CD8-positive, alpha-beta memory T cell (primary cell): ENCODE results near the gene GPR85. TPM values are rescaled to one million over a fixed set of nuclear protein-coding genes. Genes with fewer than 3 reads are reported as not detected.

Experiments used
- CTCF ChIA-PET: fragments of 350-600 bp; sonication (Branson Sonifier 250); formaldehyde crosslinking; loops from one replicate; lab custom pipeline; 2021; ENCODE audit warnings: antibody characterized with exemption; lab: Charles Lee
- POLR2A ChIA-PET: fragments of 350-600 bp; sonication (Branson Sonifier 250); formaldehyde crosslinking; loops from one replicate; lab custom pipeline; 2021; ENCODE audit warnings: antibody characterized with exemption; lab: Charles Lee
- DNase-seq, 5 donors: peaks; one replicate each; pipeline versions ENCODE4 v3.0.0 to v3.0.0-alpha.2; 2020 to 2022; ENCODE audit warnings: mixed read lengths in 1 of 5
- H3K27ac ChIP-seq: one replicate; pipeline ENCODE4 v1.7.0; 2013; ENCODE audit warnings: low read depth, mild to moderate bottlenecking, low read length, moderate library complexity
- H3K27me3 ChIP-seq: 2 replicates; pipeline ENCODE4 v1.7.0; 2013; ENCODE audit warnings: low read length, mild to moderate bottlenecking; ENCODE audit not compliant: insufficient read depth, poor library complexity, severe bottlenecking
- H3K36me3 ChIP-seq: 2 replicates; pipeline ENCODE4 v1.7.0; 2013; ENCODE audit warnings: mild to moderate bottlenecking, low read length, moderate library complexity; ENCODE audit not compliant: insufficient read depth
- H3K4me1 ChIP-seq: 2 replicates; pipeline ENCODE4 v1.7.0; 2013; ENCODE audit warnings: mild to moderate bottlenecking, low read length, moderate library complexity; ENCODE audit not compliant: insufficient read depth
- H3K4me3 ChIP-seq: 2 replicates; pipeline ENCODE4 v1.7.0; 2013; ENCODE audit warnings: mild to moderate bottlenecking, low read length
- H3K9me3 ChIP-seq: 2 replicates; pipeline ENCODE4 v1.7.0; 2013; ENCODE audit warnings: mild to moderate bottlenecking, low read length
- H3K27ac Mint-ChIP-seq, 8 donors: one replicate each; pipeline ENCODE4 v1.8.0; 2020 to 2021; ENCODE audit warnings: mixed read lengths in 8 of 8, mild to moderate bottlenecking in 6 of 8, inconsistent platforms in 3 of 8, moderate library complexity in 3 of 8
- H3K27me3 Mint-ChIP-seq, 2 donors: one replicate each; pipeline ENCODE4 v1.8.0; 2020 to 2021; ENCODE audit warnings: mixed read lengths in 2 of 2, mild to moderate bottlenecking in 1 of 2, moderate library complexity in 1 of 2
- H3K36me3 Mint-ChIP-seq, 3 donors: one replicate each; pipeline ENCODE4 v1.8.0; 2020 to 2021; ENCODE audit warnings: mixed read lengths in 3 of 3, inconsistent platforms in 1 of 3, mild to moderate bottlenecking in 1 of 3
- H3K4me1 Mint-ChIP-seq, 3 donors: one replicate each; pipeline ENCODE4 v1.8.0; 2020 to 2021; ENCODE audit warnings: mixed read lengths in 3 of 3, inconsistent platforms in 1 of 3, mild to moderate bottlenecking in 1 of 3
- H3K4me3 Mint-ChIP-seq, 7 donors: one replicate each; pipeline ENCODE4 v1.8.0; 2020 to 2021; ENCODE audit warnings: mixed read lengths in 7 of 7, mild to moderate bottlenecking in 6 of 7, moderate library complexity in 4 of 7, inconsistent platforms in 2 of 7
- H3K9me3 Mint-ChIP-seq, 5 donors: one replicate each; pipeline ENCODE4 v1.8.0; 2020 to 2022; ENCODE audit warnings: mixed read lengths in 5 of 5, mild to moderate bottlenecking in 3 of 5, moderate library complexity in 2 of 5, inconsistent platforms in 1 of 5
- polyA plus RNA-seq: library from polyadenylated mRNA; unstranded; fragments of 300-500 nt; fragmentation: Illumina TruSeq; gene quantifications from one replicate; pipeline ENCODE4 v1.2.3, GENCODE V29; 2021
- total RNA-seq, 2 experiments: library from RNA; stranded (reverse); gene quantifications; one replicate each; pipeline ENCODE4 v1.2.3, GENCODE V29; 2021

Gene GPR85
- total and polyA plus RNA-seq, 3 experiments from 2014 or later: not detected

DNA sequence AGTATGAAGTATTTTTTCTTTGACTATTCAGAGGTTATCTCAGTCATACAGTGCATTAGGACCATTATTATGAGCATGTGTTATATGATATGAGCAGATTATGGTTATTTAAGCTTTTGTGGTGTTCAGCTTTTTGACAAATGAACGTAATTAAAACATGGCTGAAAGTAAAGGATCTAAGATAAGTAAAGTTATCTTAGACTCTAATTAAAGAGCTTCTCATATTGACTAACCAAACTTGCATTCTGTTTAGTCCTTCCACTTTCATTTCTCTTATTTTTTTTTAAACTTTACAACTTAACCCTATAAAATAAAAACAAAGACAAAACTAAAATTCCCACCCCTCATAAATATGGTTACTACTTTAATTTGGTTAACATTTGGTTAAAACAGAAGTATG is 6.9 kb upstream of the GPR85 start:
- POLR2A ChIA-PET: no interaction called here
- Mint-ChIP-seq H3K27me3 (peaks cover 0 to 37% of the 10 kb centered on the region in 2 donors), H3K4me3 (no peak overlapping the region)

DNA sequence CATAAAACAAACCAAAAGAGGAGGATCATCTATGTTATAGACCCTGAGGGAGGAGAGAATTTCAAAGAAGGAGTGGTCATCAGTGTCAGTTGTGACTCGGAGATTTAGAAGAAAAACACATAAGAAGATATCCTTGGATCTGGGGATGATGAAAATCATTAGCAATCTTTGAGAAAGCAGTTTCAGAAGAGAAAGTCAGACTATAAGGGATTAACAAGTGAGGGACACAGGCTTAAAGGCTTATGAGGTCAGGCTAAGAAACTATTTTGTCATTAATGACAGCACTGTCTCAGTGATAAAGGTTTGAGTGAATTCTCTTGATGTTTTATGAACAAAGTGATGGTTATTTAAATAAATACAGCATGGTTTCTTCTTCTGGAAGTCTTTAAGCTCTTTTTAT is 6.1 kb upstream of the GPR85 start:
- Histone ChIP-seq H3K27ac (no peak overlapping the region), H3K4me1 (no peaks in the 10 kb centered on the region), H3K27me3 (no peaks in the 10 kb centered on the region), H3K36me3 (no peaks in the 10 kb centered on the region), H3K4me3 (no peak overlapping the region), H3K9me3 (no peaks in the 10 kb centered on the region)
- no peak overlapping the region for H3K27ac Mint-ChIP-seq
- DNase-seq: no peak
- POLR2A ChIA-PET: no interaction called here
- H3K27me3 Mint-ChIP-seq: peaks cover 7 to 45% of the 10 kb centered on the region in 2 donors
- H3K4me1 Mint-ChIP-seq: no peaks in the 10 kb centered on the region
- H3K36me3 Mint-ChIP-seq: no peaks in the 10 kb centered on the region
- no peak overlapping the region for H3K4me3 Mint-ChIP-seq
- CTCF ChIA-PET: no interaction called here
- H3K9me3 Mint-ChIP-seq: peaks cover 0 to 3% (median 0%) of the 10 kb centered on the region in 5 donors

More for the DNA sequence above, 6.9 kb upstream of the GPR85 start:
- Histone ChIP-seq H3K27ac (no peak overlapping the region), H3K27me3 (no peaks in the 10 kb centered on the region), H3K36me3 (no peaks in the 10 kb centered on the region), H3K4me3 (no peak overlapping the region), H3K9me3 (no peaks in the 10 kb centered on the region), H3K4me1 (no peaks in the 10 kb centered on the region)
- Mint-ChIP-seq H3K9me3 (peaks cover 0 to 3% (median 0%) of the 10 kb centered on the region in 5 donors), H3K4me1 (no peaks in the 10 kb centered on the region), H3K36me3 (no peaks in the 10 kb centered on the region), H3K27ac (no peak overlapping the region)
- DNase-seq: no peak
- CTCF ChIA-PET: no interaction called here

DNA sequence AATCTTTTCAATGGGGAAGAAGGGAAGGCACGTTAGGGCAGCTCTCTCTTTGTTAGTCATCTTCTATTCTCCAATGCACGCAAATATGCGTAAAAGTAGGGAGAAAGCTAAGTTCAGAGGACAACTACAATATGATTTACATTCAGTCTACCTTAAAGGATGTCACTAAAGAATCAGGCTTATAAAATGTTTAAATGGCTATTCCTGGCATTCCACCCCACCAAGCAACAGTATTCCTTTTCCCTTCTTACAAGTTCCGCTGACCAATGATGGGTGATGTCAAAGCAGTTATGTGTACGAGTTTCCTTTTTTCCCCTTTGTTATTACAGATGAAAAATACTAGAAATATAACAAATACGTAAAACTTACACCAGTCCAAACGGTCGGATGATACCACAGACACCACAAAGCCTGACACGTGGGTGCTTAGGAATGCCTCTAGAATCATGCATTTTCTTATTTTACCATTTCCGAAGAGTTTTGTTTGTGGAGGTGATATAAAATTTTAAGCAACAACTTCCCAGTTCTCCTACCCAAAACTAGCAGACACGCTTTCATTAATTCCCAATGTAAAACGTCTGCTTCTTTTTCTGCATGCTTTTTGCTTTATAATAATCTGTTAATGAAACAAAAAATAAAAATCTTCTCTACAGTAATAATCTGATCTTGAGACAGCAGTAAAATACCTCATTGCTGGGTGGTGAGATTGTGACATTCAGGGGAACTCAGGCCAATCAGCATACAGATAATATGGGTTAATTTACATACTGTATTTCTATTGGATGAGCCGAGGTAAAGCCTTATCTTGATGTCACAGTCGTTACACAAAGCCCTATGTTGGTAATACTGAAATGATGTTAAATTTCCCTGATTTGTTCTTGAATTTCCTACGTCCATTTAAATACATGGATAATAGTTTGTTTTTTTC is 708 bp upstream of the GPR85 start:
- CTCF ChIA-PET: no interaction called here
- H3K27me3 Mint-ChIP-seq: peaks cover 31 to 63% of the 10 kb centered on the region in 2 donors

DNA sequence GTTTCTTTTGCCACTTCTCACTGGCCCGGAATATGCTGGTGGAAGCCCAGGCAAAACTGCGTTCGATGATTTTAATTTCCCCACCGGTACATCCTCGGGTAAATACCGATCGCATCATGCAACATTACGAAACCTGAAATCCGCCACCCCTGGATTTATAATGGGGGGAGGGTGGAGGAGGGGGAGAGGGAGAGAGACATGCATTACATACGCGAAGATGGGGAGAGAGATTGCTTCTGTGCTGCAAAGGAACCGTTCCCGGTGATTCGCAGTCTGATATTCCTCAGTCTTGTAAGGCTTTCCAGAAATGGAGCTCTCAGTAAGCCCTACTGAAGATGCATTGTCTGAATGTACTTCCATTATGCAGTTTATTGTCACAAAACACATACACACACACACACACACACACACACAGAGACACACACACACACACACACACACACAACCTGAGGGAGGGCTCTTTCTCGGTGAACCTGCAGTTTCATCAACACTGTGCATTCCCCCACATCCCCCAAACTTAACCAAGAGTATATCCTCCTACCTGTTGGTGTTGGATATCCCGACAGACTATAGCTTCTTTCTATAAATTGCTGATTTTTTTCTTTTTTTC is 741 bp downstream of the GPR85 start:
- CTCF ChIA-PET: interaction anchor here (0.5 kb wide), 1 partner anchor 59 kb away, joined by 3 read pairs; no protein-coding TSS in a partner anchor
- Mint-ChIP-seq H3K27me3 (peaks cover 35 to 68% of the 10 kb centered on the region in 2 donors), H3K36me3 (no peaks in the 10 kb centered on the region), H3K4me3 (peak overlapping the region in 3 of 7 donors; percentile 24 to 37 (median 33)), H3K27ac (no peak overlapping the region), H3K9me3 (peaks cover 0 to 3% (median 0%) of the 10 kb centered on the region in 5 donors), H3K4me1 (peaks cover 4 to 21% (median 16%) of the 10 kb centered on the region in 3 donors)
- Histone ChIP-seq H3K27ac (no peak overlapping the region), H3K27me3 (peaks cover 12% of the 10 kb centered on the region), H3K9me3 (no peaks in the 10 kb centered on the region), H3K4me3 (no peak overlapping the region), H3K4me1 (peaks cover 4% of the 10 kb centered on the region), H3K36me3 (no peaks in the 10 kb centered on the region)
- POLR2A ChIA-PET: no interaction called here
- DNase-seq: no peak

More for the DNA sequence above, 708 bp upstream of the GPR85 start:
- H3K4me3 Mint-ChIP-seq: peak overlapping the region in 2 of 7 donors; percentile 1 to 28
- H3K9me3 Mint-ChIP-seq: peaks cover 0 to 3% (median 0%) of the 10 kb centered on the region in 5 donors
- H3K27ac Mint-ChIP-seq: no peak overlapping the region
- POLR2A ChIA-PET: interaction anchor here (0.7 kb wide), 1 partner anchor 21 kb away, joined by 8 read pairs; no protein-coding TSS in a partner anchor
- DNase-seq: no peak
- no peak overlapping the region for H3K27ac ChIP-seq
- H3K4me1 Mint-ChIP-seq: peaks cover 4 to 21% (median 16%) of the 10 kb centered on the region in 3 donors
- peaks cover 12% of the 10 kb centered on the region for H3K27me3 ChIP-seq
- H3K4me3 ChIP-seq: no peak overlapping the region
- peaks cover 4% of the 10 kb centered on the region for H3K4me1 ChIP-seq
- H3K36me3 Mint-ChIP-seq: no peaks in the 10 kb centered on the region
- no peaks in the 10 kb centered on the region for H3K9me3 ChIP-seq
- H3K36me3 ChIP-seq: no peaks in the 10 kb centered on the region

DNA sequence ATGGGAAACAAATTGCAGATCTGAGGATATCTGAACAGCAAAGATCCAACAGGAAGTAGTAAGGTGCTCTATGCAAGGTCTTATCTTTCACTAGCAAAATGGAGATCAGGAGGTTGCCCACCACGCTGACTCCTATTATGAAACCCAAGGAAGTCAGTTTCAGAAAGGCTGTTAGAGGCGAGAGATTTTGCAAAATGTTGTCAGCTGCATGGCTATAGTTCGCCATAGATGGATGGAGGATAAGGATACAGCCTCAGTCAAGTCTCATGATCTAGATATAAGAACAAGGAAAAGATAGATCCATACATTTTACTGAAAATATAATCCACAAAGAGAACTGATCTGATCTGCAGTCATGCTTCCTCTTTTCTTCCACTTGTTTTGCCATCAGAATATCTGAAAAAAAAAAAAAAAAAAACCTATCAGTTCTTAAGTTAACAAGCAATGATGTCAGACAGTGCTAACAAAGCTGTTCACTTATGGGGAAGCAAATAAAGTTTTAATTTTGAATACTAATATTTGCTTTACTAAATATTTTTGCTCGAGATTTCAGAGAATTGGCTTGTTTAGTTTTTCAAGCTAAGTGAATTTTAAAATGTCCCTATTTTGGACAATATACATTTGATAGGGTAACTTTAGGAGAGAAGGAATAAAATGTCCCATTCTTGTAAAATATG is 2.0 kb downstream of the GPR85 start:
- no peak for DNase-seq
- Mint-ChIP-seq H3K4me3 (no peak overlapping the region), H3K9me3 (peaks cover 0 to under 1% (median 0%) of the 10 kb centered on the region in 5 donors), H3K27me3 (peaks cover 36 to 79% of the 10 kb centered on the region in 2 donors), H3K36me3 (no peaks in the 10 kb centered on the region), H3K4me1 (peaks cover 4 to 21% (median 16%) of the 10 kb centered on the region in 3 donors), H3K27ac (peak overlapping the region in 1 of 8 donors; percentile 36)
- Histone ChIP-seq H3K36me3 (no peaks in the 10 kb centered on the region), H3K9me3 (no peaks in the 10 kb centered on the region), H3K27me3 (peaks cover 12% of the 10 kb centered on the region), H3K4me1 (peaks cover 4% of the 10 kb centered on the region), H3K27ac (no peak overlapping the region), H3K4me3 (no peak overlapping the region)
- ChIA-PET POLR2A (no interaction called here), CTCF (no interaction called here)

DNA sequence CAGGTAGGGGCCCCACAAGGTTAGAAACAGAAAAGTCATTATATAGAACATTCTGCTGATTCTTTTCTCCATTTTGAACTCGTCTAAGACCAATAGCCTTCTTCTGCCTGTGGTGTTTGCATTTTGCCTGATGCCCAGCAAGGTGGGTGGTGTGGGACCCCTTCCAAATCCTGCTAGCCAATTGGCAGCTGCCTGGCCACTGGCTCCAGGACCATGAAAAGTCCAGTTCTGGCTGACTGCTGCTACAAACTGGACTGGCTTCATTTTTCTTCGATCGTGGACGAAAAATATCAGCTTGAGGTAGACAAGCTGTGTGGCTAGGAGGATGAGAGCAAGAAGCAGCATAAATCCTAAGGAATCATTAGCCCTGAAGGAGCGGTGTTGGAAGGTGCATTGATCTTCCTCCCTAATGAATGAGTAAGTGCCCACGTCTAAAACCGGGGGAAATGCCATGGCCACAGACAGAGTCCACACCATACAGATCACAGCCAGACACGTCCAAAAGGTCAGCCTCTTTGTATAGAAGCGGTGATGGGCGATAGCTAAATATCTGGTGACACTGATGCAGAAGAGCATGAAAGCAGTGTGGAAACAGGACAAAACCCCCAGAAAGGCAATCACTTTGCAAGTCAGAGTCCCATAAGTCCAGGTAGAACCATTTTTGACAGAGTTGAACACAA is 2.7 kb downstream of the GPR85 start:
- no peaks in the 10 kb centered on the region for H3K9me3 ChIP-seq
- Mint-ChIP-seq H3K4me3 (no peak overlapping the region), H3K27me3 (peaks cover 38 to 83% of the 10 kb centered on the region in 2 donors), H3K4me1 (peaks cover 4 to 21% (median 16%) of the 10 kb centered on the region in 3 donors), H3K27ac (peak overlapping the region in 1 of 8 donors; percentile 36), H3K36me3 (no peaks in the 10 kb centered on the region), H3K9me3 (no peaks in the 10 kb centered on the region)
- no peaks in the 10 kb centered on the region for H3K36me3 ChIP-seq
- POLR2A ChIA-PET: no interaction called here
- no peak for DNase-seq
- H3K4me1 ChIP-seq: peaks cover 4% of the 10 kb centered on the region
- CTCF ChIA-PET: no interaction called here
- no peak overlapping the region for H3K27ac ChIP-seq
- H3K27me3 ChIP-seq: peaks cover 12% of the 10 kb centered on the region
- H3K4me3 ChIP-seq: no peak overlapping the region

DNA sequence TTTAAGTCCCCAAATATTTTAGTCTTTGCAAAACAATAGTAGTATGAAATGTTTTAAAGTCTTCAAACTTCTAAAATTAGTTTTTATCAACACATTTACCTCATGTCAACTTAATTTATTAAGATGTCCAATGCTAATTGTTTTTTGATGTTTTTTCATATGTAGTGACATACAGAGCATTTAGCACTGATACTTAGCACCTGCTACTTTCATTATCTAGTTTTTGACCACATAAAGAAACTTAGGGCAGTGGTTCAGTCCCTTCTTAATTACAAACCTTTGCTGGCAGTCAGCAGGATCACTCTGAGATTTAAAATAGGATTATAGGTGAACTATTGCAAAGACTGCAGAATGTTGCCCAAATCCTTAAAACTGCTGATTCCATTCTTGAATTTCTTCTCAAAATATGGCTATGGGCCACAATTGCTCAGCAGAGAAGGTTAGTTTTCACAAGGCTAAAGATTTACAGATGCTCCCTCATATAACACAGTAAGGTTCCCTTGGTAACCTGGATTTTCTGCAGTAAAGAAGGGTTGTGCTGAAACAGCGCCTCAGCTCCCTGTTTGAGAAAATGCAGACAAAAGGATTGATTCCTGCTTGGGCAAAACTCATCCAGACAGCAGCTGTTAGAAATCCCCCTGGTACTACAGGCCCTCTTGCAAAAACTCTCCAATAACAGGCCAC is 3.4 kb downstream of the GPR85 start:
- H3K27ac Mint-ChIP-seq: no peak overlapping the region
- no peaks in the 10 kb centered on the region for H3K36me3 Mint-ChIP-seq
- Histone ChIP-seq H3K4me1 (peaks cover 4% of the 10 kb centered on the region), H3K4me3 (no peak overlapping the region), H3K9me3 (no peaks in the 10 kb centered on the region), H3K27ac (no peak overlapping the region), H3K27me3 (peaks cover 12% of the 10 kb centered on the region), H3K36me3 (no peaks in the 10 kb centered on the region)
- no peaks in the 10 kb centered on the region for H3K9me3 Mint-ChIP-seq
- ChIA-PET CTCF (no interaction called here), POLR2A (no interaction called here)
- H3K27me3 Mint-ChIP-seq: peaks cover 35 to 78% of the 10 kb centered on the region in 2 donors
- peaks cover 4 to 21% (median 16%) of the 10 kb centered on the region in 3 donors for H3K4me1 Mint-ChIP-seq
- H3K4me3 Mint-ChIP-seq: no peak overlapping the region
- DNase-seq: no peak
